ENCODE results near the gene NATD1.

NATD1 gene

DNA sequence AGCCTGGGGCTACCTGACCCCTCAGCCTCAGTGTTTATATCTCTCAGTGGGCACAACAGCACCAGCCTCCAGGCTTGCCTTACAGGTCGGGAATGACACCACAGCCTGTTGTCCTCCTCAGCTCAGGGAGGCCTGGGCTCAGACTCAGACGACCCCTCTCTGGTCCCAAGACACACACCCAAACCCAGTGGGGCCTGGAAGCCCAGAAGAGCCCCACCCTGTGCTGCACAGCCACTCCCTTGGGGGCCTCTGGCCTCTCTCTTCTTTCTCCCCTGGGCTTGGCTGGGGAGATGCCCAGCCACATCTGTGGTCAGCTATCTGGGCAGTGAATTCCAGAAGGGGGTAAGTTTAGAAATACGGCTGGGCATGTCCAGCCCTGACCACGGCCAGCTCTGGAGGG, 2.4 kb downstream of the NATD1 start:
- no peak overlapping the region for H3K4me3 ChIP-seq (ENCODE audit: low read depth, low read length)
- no peak for DNase-seq (ENCODE audit: low read depth)
- TF ChIP-seq, protein P1, sequence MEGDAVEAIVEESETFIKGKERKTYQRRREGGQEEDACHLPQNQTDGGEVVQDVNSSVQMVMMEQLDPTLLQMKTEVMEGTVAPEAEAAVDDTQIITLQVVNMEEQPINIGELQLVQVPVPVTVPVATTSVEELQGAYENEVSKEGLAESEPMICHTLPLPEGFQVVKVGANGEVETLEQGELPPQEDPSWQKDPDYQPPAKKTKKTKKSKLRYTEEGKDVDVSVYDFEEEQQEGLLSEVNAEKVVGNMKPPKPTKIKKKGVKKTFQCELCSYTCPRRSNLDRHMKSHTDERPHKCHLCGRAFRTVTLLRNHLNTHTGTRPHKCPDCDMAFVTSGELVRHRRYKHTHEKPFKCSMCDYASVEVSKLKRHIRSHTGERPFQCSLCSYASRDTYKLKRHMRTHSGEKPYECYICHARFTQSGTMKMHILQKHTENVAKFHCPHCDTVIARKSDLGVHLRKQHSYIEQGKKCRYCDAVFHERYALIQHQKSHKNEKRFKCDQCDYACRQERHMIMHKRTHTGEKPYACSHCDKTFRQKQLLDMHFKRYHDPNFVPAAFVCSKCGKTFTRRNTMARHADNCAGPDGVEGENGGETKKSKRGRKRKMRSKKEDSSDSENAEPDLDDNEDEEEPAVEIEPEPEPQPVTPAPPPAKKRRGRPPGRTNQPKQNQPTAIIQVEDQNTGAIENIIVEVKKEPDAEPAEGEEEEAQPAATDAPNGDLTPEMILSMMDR (IDR thresholded peaks at IDR 0.05; ENCODE audit: insufficient read depth, low read depth, low read length, missing control alignments): no peak

DNA sequence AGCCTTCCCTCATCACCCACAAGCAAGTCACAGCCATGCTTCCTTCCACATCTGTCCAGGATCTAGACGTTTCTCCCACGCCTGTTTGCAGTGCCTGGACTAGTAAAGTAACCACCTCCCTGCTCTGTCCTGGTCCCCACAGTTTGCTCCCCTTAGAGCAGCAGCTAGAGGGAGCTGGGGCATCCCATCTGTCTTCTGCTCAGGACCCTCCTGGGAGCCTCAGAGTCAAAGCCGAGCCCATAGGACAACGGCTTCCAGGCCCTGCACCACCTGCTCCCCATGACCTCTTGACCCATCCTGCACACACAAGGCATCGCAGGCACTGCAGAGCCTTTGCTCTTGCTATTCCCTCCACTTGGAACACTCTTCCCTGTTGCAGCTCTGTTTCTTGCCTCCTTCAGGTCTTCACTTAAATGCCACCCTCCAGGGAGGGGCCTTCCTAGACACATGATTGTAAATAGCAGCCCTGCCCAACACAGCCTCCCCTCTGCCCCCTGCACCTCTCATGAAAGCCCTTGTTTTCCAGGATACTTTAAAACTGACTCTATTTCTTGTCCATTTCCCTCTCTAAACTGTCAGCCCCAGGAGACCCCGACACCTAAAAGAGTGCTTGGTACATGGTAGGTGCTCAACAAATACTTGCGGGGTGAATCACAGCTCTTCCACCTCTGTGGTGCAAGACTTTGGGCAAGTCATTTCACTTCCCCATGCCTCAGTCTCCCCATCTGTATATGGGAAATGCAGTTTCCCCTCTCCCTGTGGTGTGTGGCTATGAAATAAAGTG, 3.1 kb downstream of the NATD1 start:
- H3K4me3 ChIP-seq (ENCODE audit: low read depth, low read length): no peak overlapping the region
- TF ChIP-seq, protein P1 (IDR thresholded peaks at IDR 0.05; ENCODE audit: insufficient read depth, low read depth, low read length, missing control alignments): no peak
- no peak for DNase-seq (ENCODE audit: low read depth)

DNA sequence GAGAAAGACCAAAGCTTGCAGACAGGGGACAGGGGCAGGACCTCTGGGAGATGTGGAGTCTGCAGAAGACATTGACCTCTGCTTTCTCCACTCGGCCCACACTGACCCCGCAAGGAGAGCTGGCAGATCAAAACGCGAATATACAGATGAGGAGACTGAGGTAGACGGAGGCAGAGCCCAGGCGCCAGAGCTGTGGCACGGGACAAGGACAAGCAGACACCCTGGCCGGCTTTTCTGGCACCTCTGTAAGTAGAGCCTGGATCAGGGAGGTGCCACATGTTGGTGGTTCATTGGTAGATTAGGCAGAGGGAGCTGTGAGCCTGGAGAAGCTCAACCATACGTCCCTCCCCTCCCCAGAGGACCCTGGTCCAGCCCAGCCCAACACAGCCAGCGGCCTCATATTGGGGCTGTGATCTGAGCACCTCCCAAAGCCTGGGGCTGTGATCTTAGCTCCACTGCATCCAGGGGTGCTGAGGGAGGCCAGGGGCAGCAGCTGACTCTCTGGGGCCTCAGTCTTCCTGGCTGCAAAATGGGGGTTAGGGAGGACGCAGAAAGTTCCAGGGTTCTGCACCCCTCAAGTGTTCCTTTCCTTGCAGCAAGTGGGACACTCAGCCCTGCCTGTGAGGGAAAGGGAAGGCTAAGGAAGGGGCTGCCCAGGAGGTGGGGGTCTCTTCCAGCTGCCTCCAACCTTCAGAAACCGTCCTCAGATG, 4.0 kb downstream of the NATD1 start:
- TF ChIP-seq, protein P1 (IDR thresholded peaks at IDR 0.05; ENCODE audit: insufficient read depth, low read depth, low read length, missing control alignments): no peak
- no peak overlapping the region for H3K4me3 ChIP-seq (ENCODE audit: low read depth, low read length)
- DNase-seq (ENCODE audit: low read depth): no peak

DNA sequence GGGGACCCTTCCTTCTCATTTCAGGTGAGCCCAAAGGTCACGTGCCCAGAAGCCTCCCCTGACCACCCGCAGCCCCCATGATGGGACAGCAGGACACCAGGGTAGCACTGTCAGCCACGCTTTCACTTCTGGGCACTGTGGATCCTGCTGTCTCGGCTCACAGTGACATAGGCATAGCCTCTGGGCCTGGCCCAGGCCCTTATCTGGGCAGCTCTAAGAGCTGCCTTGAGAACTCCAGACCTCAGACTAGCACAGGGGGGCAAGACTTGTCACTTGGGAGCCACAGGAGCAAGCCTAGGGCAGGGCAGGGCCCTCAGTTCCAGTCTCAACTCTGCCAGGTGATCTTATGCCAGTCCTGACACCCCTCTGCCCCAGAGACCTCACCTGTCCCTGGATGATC, 4.7 kb downstream of the NATD1 start:
- DNase-seq (ENCODE audit: low read depth): no peak
- TF ChIP-seq, protein P1 (IDR thresholded peaks at IDR 0.05; ENCODE audit: insufficient read depth, low read depth, low read length, missing control alignments): no peak
- no peak overlapping the region for H3K4me3 ChIP-seq (ENCODE audit: low read depth, low read length)

DNA sequence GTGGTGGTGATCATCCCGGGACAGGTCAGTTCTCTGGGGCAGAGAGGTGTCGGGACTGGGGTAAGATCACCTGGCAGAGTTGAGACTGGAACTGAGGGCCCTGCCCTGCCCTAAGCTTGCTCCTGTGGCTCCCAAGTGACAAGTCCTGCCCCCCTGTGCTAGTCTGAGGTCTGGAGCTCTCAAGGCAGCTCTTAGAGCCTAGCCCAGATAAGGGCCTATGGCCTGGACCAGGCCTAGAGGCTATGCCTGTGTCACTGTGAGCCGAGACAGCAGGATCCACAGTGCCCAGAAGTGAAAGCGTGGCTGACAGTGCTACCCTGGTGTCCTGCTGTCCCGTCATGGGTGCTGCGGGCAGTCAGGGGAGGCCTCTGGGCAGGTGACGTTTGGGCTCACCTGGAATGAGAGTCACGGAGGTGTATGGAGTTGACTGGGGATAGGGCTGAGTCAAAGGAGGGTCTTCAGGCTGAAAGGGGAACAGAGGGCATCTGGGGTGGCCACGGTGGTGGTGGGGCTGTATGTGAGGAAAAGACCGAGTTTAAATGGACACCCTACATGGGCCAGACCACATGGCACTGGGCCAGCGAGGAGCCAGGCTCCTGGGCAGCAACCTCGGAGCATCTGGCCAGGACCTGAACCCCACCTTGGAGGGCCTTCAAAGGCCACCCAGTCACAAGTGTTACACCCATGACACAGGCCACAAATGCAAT, 5.5 kb downstream of the NATD1 start:
- DNase-seq (ENCODE audit: low read depth): no peak
- TF ChIP-seq, protein P1 (IDR thresholded peaks at IDR 0.05; ENCODE audit: insufficient read depth, low read depth, low read length, missing control alignments): no peak
- H3K4me3 ChIP-seq (ENCODE audit: low read depth, low read length): no peak overlapping the region

DNA sequence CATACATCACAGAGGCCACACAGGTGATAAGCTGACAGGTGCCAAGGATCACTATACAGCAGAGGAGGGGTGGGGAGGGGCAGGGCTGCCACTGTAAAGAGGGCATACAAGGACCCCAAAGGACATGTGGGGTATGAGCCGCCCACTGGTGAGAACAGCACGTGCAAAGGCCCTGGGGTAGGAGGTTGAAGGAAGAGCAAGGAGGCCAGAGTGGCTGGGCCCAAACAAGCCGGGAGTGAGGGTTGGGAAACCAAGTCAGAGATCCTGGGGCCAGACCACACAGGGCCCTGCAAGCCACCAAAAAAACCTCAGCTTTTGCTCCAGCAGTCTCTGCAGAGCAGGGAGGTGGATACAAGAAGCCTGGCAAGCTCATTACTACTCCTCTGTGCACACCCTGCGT, 6.5 kb downstream of the NATD1 start:
- TF ChIP-seq, protein P1 (IDR thresholded peaks at IDR 0.05; ENCODE audit: insufficient read depth, low read depth, low read length, missing control alignments): no peak
- DNase-seq (ENCODE audit: low read depth): no peak
- H3K4me3 ChIP-seq (ENCODE audit: low read depth, low read length): no peak overlapping the region

Measured in GM12865 (cell line).